ENCODE data around the gene ZFHX3. TPM values are rescaled to one million over a fixed set of nuclear protein-coding genes. Genes with fewer than 3 reads are reported as not detected.

The ZFHX3 gene
- total RNA-seq, 6 experiments from 2014 or later: 7.1 to 9.4 (median 7.7) TPM

DNA sequence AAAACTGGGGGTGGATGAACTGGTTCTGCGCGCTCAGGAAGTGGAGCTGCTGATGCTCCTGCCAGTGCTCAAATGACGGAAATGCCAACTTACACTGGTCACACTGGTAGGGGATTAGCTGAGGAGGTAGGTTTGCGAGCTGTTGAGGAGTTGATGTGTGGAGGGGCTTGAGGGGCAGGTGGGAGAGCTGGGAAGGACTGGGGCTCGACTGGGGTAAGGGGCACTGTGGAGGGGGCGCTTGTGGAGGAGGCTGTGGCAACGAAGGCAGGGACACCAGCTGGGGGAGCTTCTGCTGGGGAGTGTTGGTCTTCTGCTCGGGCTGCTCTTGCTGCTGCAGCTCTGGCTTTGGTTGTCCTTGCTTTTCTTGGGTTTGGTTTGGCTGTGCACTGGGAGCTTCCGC, 252.9 kb downstream of the ZFHX3 start:
- no peak for ATAC-seq
- intact Hi-C loops (cut with DNase I): no loop called here
- Histone ChIP-seq H3K27me3 (no peaks in the 10 kb centered on the region), H3K36me3 (peaks cover 0 to 27% (median 6%) of the 10 kb centered on the region in 4 donors), H3K4me1 (no peaks in the 10 kb centered on the region), H3K4me3 (no peak overlapping the region), H3K27ac (no peak overlapping the region), H3K9me3 (no peaks in the 10 kb centered on the region)
- 92% methylated on average over 6 of the region's 9 CpGs for WGBS (ENCODE audit: insufficient coverage, low coverage, low lambda C conversion rate, missing lambda C conversion rate)
- no peak for DNase-seq
- TF ChIP-seq, protein P1, sequence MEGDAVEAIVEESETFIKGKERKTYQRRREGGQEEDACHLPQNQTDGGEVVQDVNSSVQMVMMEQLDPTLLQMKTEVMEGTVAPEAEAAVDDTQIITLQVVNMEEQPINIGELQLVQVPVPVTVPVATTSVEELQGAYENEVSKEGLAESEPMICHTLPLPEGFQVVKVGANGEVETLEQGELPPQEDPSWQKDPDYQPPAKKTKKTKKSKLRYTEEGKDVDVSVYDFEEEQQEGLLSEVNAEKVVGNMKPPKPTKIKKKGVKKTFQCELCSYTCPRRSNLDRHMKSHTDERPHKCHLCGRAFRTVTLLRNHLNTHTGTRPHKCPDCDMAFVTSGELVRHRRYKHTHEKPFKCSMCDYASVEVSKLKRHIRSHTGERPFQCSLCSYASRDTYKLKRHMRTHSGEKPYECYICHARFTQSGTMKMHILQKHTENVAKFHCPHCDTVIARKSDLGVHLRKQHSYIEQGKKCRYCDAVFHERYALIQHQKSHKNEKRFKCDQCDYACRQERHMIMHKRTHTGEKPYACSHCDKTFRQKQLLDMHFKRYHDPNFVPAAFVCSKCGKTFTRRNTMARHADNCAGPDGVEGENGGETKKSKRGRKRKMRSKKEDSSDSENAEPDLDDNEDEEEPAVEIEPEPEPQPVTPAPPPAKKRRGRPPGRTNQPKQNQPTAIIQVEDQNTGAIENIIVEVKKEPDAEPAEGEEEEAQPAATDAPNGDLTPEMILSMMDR (IDR thresholded peaks at IDR 0.05): no peak
- TF ChIP-seq POLR2A (IDR thresholded peaks at IDR 0.05): no peak

DNA sequence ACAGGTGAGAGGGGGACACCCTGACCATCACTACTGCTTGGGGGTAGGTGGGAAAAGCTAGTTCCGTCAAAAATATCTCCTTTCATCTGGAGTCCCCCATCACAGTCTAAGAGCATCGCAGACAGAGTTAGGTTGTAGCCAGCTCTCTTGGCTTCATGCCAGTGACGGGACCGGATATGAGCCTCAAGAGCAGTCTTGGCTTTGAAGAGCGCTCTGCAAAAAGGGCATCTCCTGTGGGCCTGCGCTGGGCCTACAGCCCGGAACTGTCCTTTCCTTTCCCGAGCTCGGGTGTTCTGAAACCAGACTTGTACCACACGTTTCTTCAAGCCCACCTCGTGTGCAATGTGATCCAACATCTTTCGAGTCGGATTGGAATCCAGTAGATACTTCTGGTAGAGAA, 253.6 kb downstream of the ZFHX3 start:
- no peak overlapping the region for H3K4me3 ChIP-seq
- H3K4me1 ChIP-seq: no peaks in the 10 kb centered on the region
- no peak for TF ChIP-seq POLR2A (IDR thresholded peaks at IDR 0.05)
- TF ChIP-seq, protein P1 (IDR thresholded peaks at IDR 0.05): no peak
- DNase-seq: no peak
- intact Hi-C loops (cut with DNase I): no loop called here
- no peak overlapping the region for H3K27ac ChIP-seq
- no peak for ATAC-seq
- no peaks in the 10 kb centered on the region for H3K9me3 ChIP-seq
- H3K36me3 ChIP-seq: peaks cover 0 to 21% (median 6%) of the 10 kb centered on the region in 4 donors
- 80% methylated on average over 4 of the region's 13 CpGs for WGBS (ENCODE audit: insufficient coverage, low coverage, low lambda C conversion rate, missing lambda C conversion rate)
- no peaks in the 10 kb centered on the region for H3K27me3 ChIP-seq

DNA sequence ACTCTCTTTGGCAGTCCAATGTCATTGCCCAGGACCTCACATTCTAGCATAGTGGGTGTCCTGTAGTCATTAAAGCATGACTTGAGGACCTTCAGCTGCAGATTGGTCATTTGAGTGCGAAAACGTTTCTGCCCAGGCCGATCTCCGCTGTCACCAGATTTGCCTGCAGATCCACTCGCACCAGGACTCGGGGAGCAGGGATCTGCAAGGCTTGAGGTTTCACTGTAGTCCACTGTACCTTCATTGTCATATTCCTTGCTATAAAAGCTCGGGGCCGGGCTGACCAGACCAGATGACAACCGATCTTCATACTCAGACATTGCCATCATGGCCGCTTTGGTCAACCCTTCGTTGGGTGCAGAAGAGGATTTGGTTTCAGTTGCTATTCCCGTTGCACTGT, 254.2 kb downstream of the ZFHX3 start:
- Histone ChIP-seq H3K27me3 (no peaks in the 10 kb centered on the region), H3K4me3 (no peak overlapping the region), H3K27ac (no peak overlapping the region), H3K9me3 (no peaks in the 10 kb centered on the region), H3K36me3 (peaks cover 0 to 16% (median 5%) of the 10 kb centered on the region in 4 donors), H3K4me1 (no peaks in the 10 kb centered on the region)
- TF ChIP-seq, protein P1 (IDR thresholded peaks at IDR 0.05): no peak
- TF ChIP-seq POLR2A (IDR thresholded peaks at IDR 0.05): no peak
- 98% methylated on average over 8 of the region's 12 CpGs for WGBS (ENCODE audit: insufficient coverage, low coverage, low lambda C conversion rate, missing lambda C conversion rate)
- intact Hi-C loops (cut with DNase I): no loop called here
- no peak for DNase-seq
- no peak for ATAC-seq

DNA sequence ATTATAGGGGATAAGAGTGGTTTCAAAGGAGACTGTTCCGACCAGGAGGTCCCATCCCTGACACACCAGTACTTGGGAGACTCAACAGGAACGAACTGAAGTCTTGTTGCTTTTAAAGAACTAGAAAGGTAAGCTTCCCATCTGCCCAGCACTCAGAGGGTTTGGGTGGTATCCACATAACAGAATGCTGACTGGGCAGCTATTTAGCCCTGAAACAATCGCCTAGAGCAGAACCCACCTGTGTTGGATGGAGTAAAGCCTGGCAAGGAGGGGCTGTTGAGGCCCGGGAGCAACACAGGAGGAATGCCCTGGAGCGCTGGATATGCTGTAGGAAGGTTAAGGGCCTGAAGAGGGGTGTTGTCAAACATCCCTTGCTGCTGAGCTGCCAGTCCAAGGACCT, 254.9 kb downstream of the ZFHX3 start:
- WGBS (ENCODE audit: insufficient coverage, low coverage, low lambda C conversion rate, missing lambda C conversion rate): 88% methylated on average over 4 of the region's 5 CpGs
- Histone ChIP-seq H3K27ac (no peak overlapping the region), H3K36me3 (peaks cover 0 to 11% (median 2%) of the 10 kb centered on the region in 4 donors), H3K27me3 (no peaks in the 10 kb centered on the region), H3K9me3 (no peaks in the 10 kb centered on the region), H3K4me1 (no peaks in the 10 kb centered on the region), H3K4me3 (no peak overlapping the region)
- TF ChIP-seq POLR2A (IDR thresholded peaks at IDR 0.05): no peak
- no peak for DNase-seq
- intact Hi-C loops (cut with DNase I): no loop called here
- ATAC-seq: no peak

DNA sequence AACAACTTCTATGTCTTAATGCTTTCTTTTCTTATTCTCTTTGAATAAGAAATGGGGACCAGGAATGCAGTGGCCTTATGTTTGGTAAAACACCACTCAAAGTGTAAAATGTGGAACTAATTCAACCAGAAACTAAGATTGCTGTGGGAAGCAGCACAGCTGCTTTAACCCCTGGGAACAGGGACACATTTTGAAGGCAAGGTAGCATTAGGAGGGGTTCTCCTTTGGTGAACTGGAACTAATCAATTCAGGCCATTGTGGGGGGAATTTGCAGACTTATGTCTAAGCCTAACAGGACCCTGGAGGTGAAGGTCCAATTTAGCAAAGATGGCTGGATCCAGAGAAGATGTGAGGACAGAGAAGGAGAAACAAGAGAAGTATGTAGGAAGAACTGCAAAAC, 256.1 kb downstream of the ZFHX3 start:
- Histone ChIP-seq H3K27me3 (no peaks in the 10 kb centered on the region), H3K36me3 (peaks cover 0 to 6% (median 0%) of the 10 kb centered on the region in 4 donors), H3K9me3 (no peaks in the 10 kb centered on the region), H3K27ac (no peak overlapping the region), H3K4me3 (no peak overlapping the region), H3K4me1 (no peaks in the 10 kb centered on the region)
- intact Hi-C loops (cut with DNase I): no loop called here
- ATAC-seq: no peak
- no peak for DNase-seq
- TF ChIP-seq, protein P1 (IDR thresholded peaks at IDR 0.05): no peak
- TF ChIP-seq POLR2A (IDR thresholded peaks at IDR 0.05): no peak

All from right lobe of liver (tissue), 6 donors.